Right lobe of liver (tissue), 6 donors: ENCODE data around the gene MSMB. TPM values are rescaled to one million over a fixed set of nuclear protein-coding genes. Genes with fewer than 3 reads are reported as not detected.

Experiments
- ATAC-seq, 4 donors: fragments of 200-7000 bp; cut with Tn5 transposase; one replicate each; pipeline ENCODE4 v1.9.1; 2020; ENCODE audit warnings: mild to moderate bottlenecking in 4 of 4, moderate library complexity in 4 of 4
- DNase-seq, 3 donors: peaks; one replicate each; pipeline ENCODE4 v3.0.0-alpha.2; 2020
- H3K27ac ChIP-seq, 3 donors: fragments of 200-600 bp; one replicate each; pipeline ENCODE4 v1.8.0; 2022
- H3K27me3 ChIP-seq, 2 donors: fragments of 200-600 bp; one replicate each; pipeline ENCODE4 v1.8.0; 2022
- H3K36me3 ChIP-seq, 4 donors: fragments of 200-600 bp; sonication (generic) in 1 of 4; one replicate each; pipeline versions ENCODE4 v1.5.1 to v1.8.0; 2017 to 2022; ENCODE audit warnings: control low read depth in 1 of 4
- H3K4me1 ChIP-seq, 4 donors: fragments of 200-600 bp; sonication (generic) in 1 of 4; one replicate each; pipeline versions ENCODE4 v1.5.1 to v1.8.0; 2017 to 2022; ENCODE audit warnings: control low read depth in 1 of 4
- H3K4me3 ChIP-seq, 3 donors: fragments of 200-600 bp; one replicate each; pipeline ENCODE4 v1.8.0; 2022
- H3K9me3 ChIP-seq, 4 donors: fragments of 200-600 bp; sonication (generic) in 1 of 4; one replicate each; pipeline versions ENCODE4 v1.5.1 to v1.8.0; 2017 to 2022; ENCODE audit warnings: control low read depth in 1 of 4
- POLR2A ChIP-seq: fragments of 450-650 bp; IDR thresholded peaks from one replicate; pipeline ENCODE4 v1.6.1; 2017; ENCODE audit warnings: antibody characterized with exemption, mild to moderate bottlenecking
- WGBS: methylation state at CpG from one replicate; pipeline ENCODE4 v1.1.6; 2018; ENCODE audit warnings: low coverage, low lambda C conversion rate; ENCODE audit not compliant: insufficient coverage; ENCODE audit errors: missing lambda C conversion rate; 5-methylcytosine and 5-hydroxymethylcytosine counted together
- intact Hi-C, 2 donors: fragments of 100-400 bp; cut with DNase I; formaldehyde crosslinking; loops; one replicate each; pipeline versions ENCODE4 v1.11.2 to v1.14.1; 2022
- total RNA-seq, 6 experiments: library from RNA; depleted of rRNA in 2 of 6; stranded (reverse); fragments of >200 nt in 2 of 6; fragmentation: NEBNext Ultra II Directional in 3 of 6; extraction: Animal tissue kit (Norgen Biotek cat#: 25700) in 3 of 6; gene quantifications; one replicate each; pipeline versions ENCODE4 v1.1.0 to v1.2.4, GENCODE V29; 2016 to 2023
- TF ChIP-seq, protein P1 (sequence below), 4 donors: fragments of 200-600 bp in 3 of 4; fragments of 450-650 bp in 1 of 4; IDR thresholded peaks; one replicate each; pipeline versions ENCODE4 v1.5.1 to v1.8.0; 2016 to 2022; ENCODE audit warnings: antibody characterized with exemption in 4 of 4, mild to moderate bottlenecking in 2 of 4
- donor health status: DM: no; HTN: yes; CAD: no.
- donor health status: DM: no; HTN: no; CAD: no.
- donor health status: DM: no; HTN: no; CAD: no.
- donor health status: DM: no; HTN: yes; CAD: no.
- donor health status: DM: no; HTN: yes; CAD: no.

Gene MSMB
- total RNA-seq, 6 experiments from 2014 or later = 0.84 TPM; not detected in 5

GRCh38 chr10:46070749-46071148, 24.7 kb upstream of the MSMB start:
- TF ChIP-seq POLR2A = no peak
- TF ChIP-seq, protein P1, sequence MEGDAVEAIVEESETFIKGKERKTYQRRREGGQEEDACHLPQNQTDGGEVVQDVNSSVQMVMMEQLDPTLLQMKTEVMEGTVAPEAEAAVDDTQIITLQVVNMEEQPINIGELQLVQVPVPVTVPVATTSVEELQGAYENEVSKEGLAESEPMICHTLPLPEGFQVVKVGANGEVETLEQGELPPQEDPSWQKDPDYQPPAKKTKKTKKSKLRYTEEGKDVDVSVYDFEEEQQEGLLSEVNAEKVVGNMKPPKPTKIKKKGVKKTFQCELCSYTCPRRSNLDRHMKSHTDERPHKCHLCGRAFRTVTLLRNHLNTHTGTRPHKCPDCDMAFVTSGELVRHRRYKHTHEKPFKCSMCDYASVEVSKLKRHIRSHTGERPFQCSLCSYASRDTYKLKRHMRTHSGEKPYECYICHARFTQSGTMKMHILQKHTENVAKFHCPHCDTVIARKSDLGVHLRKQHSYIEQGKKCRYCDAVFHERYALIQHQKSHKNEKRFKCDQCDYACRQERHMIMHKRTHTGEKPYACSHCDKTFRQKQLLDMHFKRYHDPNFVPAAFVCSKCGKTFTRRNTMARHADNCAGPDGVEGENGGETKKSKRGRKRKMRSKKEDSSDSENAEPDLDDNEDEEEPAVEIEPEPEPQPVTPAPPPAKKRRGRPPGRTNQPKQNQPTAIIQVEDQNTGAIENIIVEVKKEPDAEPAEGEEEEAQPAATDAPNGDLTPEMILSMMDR (IDR thresholded peaks at IDR 0.05) = no peak

GRCh38 chr10:46069771-46070463, 23.8 kb upstream of the MSMB start:
- intact Hi-C loops = no loop called here
- Histone ChIP-seq H3K9me3 (no peaks in the 10 kb centered on the region), H3K4me3 (no peak overlapping the region), H3K4me1 (no peaks in the 10 kb centered on the region), H3K27me3 (no peaks in the 10 kb centered on the region), H3K27ac (no peak overlapping the region), H3K36me3 (no peaks in the 10 kb centered on the region)
- TF ChIP-seq, protein P1 (IDR thresholded peaks at IDR 0.05) = no peak
- TF ChIP-seq POLR2A = no peak
- WGBS = 59% methylated on average over 6 of the region's 6 CpGs
- DNase-seq (peak in 1 of 3 donors; percentile 3), ATAC-seq (no peak)

More at GRCh38 chr10:46070749-46071148, 24.7 kb upstream of the MSMB start:
- 77% methylated on average over 6 of the region's 6 CpGs for WGBS
- Histone ChIP-seq H3K4me1 (no peaks in the 10 kb centered on the region), H3K27me3 (no peaks in the 10 kb centered on the region), H3K4me3 (no peak overlapping the region), H3K9me3 (no peaks in the 10 kb centered on the region), H3K36me3 (no peaks in the 10 kb centered on the region), H3K27ac (no peak overlapping the region)
- intact Hi-C loops = no loop called here
- ATAC-seq (no peak), DNase-seq (peak in 1 of 3 donors; percentile 13)

DNA sequence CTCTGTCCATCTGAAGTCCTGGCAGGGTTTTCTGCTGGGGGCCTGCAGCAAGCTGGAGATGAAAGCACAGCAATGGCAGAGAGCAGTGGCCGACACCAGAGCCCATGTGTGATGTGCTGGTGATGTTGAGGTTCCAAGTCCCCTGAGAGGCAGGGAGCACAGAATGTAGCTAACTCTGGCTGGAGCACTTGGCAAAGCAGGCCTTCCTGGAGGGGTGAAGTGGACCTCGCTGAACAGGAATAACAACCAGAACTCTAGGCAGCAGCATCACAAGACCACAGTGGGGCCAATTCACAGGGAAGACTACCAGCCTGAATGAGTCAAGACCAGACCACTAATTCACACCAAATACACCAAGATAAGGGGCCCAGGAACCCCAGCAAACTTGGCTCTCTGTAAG, 22.8 kb upstream of the MSMB start:
- Histone ChIP-seq H3K27ac (no peak overlapping the region), H3K27me3 (no peaks in the 10 kb centered on the region), H3K4me3 (no peak overlapping the region), H3K36me3 (no peaks in the 10 kb centered on the region), H3K4me1 (no peaks in the 10 kb centered on the region), H3K9me3 (no peaks in the 10 kb centered on the region)
- no peak for ATAC-seq
- intact Hi-C loops = no loop called here
- peak in 1 of 3 donors; percentile 38 for DNase-seq
- 86% methylated on average over 1 of the region's 2 CpGs for WGBS
- TF ChIP-seq, protein P1 (IDR thresholded peaks at IDR 0.05) = no peak
- no peak for TF ChIP-seq POLR2A

- intact Hi-C loops = no loop called here
Measured at GRCh38 chr10:46068117-46068516, 22.0 kb upstream of the MSMB start.

More at GRCh38 chr10:46068117-46068516, 22.0 kb upstream of the MSMB start:
- Histone ChIP-seq H3K36me3 (no peaks in the 10 kb centered on the region), H3K9me3 (no peaks in the 10 kb centered on the region), H3K27ac (no peak overlapping the region), H3K4me3 (no peak overlapping the region), H3K27me3 (no peaks in the 10 kb centered on the region), H3K4me1 (no peaks in the 10 kb centered on the region)
- WGBS = 54% methylated on average over 1 of the region's 1 CpG
- ATAC-seq (no peak), DNase-seq (no peak)
- no peak for TF ChIP-seq POLR2A
- TF ChIP-seq, protein P1 (IDR thresholded peaks at IDR 0.05) = no peak
